ENCODE data around the gene AOX1.

GRCh38 chr2:200616656-200617055 lies 30.8 kb downstream of the AOX1 start:
- TF ChIP-seq MYNN (tag by site-specific recombination; IDR thresholded peaks at IDR 0.05; ENCODE audit: borderline replicate concordance) (no peak), SCRT2 (tag by site-specific recombination; IDR thresholded peaks at IDR 0.05) (no peak), ZNF292 (tag by site-specific recombination; IDR thresholded peaks at IDR 0.05; ENCODE audit: borderline replicate concordance, low read depth) (no peak), CTCF (tag by site-specific recombination; IDR thresholded peaks at IDR 0.05) (no peak), ZNF596 (tag by site-specific recombination; IDR thresholded peaks at IDR 0.05) (no peak), ZNF223 (tag by site-specific recombination; IDR thresholded peaks at IDR 0.05) (no peak), ZNF23 (tag by site-specific recombination; IDR thresholded peaks at IDR 0.05; ENCODE audit: borderline replicate concordance) (no peak)
